Measurements from ENCODE around the gene AOAH. TPM values are rescaled to one million over a fixed set of nuclear protein-coding genes. Genes with fewer than 3 reads are reported as not detected.

Gene AOAH
- total and polyA plus RNA-seq, 2 of the 4 experiments (the other 2 are of a cell fraction) = not detected

DNA sequence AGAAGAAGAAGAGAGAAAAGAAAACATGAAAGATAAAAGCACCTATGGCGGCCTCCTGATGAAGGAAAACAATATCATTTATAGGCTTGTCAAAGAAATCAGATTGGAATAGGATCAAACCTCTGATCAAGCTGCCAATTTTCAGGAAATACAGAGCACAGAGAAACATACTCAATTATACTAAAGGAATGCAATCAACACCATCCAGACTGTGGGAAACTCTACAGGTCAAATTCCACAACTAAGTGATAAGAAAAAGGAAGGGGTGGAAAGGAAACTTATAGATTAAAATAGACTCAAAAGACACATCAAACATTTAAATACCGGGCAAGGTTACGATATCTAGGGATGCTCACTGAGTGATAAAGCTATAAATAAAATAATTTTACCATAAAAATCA is 39.3 kb downstream of the AOAH start:
- dilution Hi-C loops (cut with HindIII; ENCODE audit: low sequenced_read_pairs, unreplicated experiment) (no loop called here), intact Hi-C loops (cut with micrococcal nuclease) (loop anchor here (5.0 kb wide), 1 partner anchor 177 kb away; no protein-coding TSS in a partner anchor)
- no peak overlapping the region for H3K27ac ChIP-seq (ENCODE audit: insufficient read depth, low read length)

More for the DNA sequence above, 39.3 kb downstream of the AOAH start:
- no peak overlapping the region for H3K14ac ChIP-seq (replicated peaks; ENCODE audit: low read depth, low read length)
- H4K5ac ChIP-seq (ENCODE audit: low read depth, low read length) = no peak overlapping the region
- no peak overlapping the region for H4K91ac ChIP-seq (ENCODE audit: insufficient read depth, low read depth, low read length)
- H2BK120ac ChIP-seq (ENCODE audit: low read depth, low read length) = no peak overlapping the region
- ATAC-seq (ENCODE audit: low read depth) (no peak), DNase-seq (no peak)
- H2BK20ac ChIP-seq (ENCODE audit: low read depth, low read length) = no peak overlapping the region
- no peak overlapping the region for H3K18ac ChIP-seq (ENCODE audit: low read depth, low read length)
- no peak overlapping the region for H4K8ac ChIP-seq (ENCODE audit: low read depth in 2 of 2, low read length in 2 of 2)
- no peak overlapping the region for H3K56ac ChIP-seq (ENCODE audit: extremely low read depth, insufficient read depth, low read length)
- no peaks in the 10 kb centered on the region for H3K9me1 ChIP-seq (ENCODE audit: insufficient read depth, low read length)
- WGBS, 2 experiments (ENCODE audit: extremely low coverage in 2 of 2, insufficient read length in 1 of 2) = no CpG with 5 or more reads among the region's 3 CpGs
- H3K9me3 ChIP-seq (ENCODE audit: control insufficient read depth, insufficient read depth, low read length) = no peaks in the 10 kb centered on the region
- in situ Hi-C loops (cut with MboI; ENCODE audit: low sequenced_read_pairs) = loop anchor here (25.0 kb wide), 1 partner anchor 502 kb away; no protein-coding TSS in a partner anchor
- H3K79me1 ChIP-seq (ENCODE audit: low read depth in 1 of 2, low read length in 2 of 2) = no peaks in the 10 kb centered on the region
- H2AK5ac ChIP-seq (ENCODE audit: low read depth, low read length) = no peak overlapping the region
- H2AFZ ChIP-seq (replicated peaks; ENCODE audit: low read length, poor library complexity) = no peak overlapping the region
- no peak overlapping the region for H2BK5ac ChIP-seq (ENCODE audit: low read depth, low read length, poor library complexity, severe bottlenecking)
- H3K9ac ChIP-seq (ENCODE audit: low read depth, low read length) = no peak overlapping the region
- H3K36me3 ChIP-seq (ENCODE audit: control insufficient read depth, insufficient read depth, low read length) = no peaks in the 10 kb centered on the region
- no peak overlapping the region for H2AK9ac ChIP-seq (replicated peaks; ENCODE audit: low read depth, low read length, poor library complexity)
- H3K4me3 ChIP-seq (ENCODE audit: insufficient read depth, low read depth, low read length) = no peak overlapping the region
- no TSS peak for BruUV-seq (replicated peaks)
- H3K27me3 ChIP-seq (ENCODE audit: control insufficient read depth, insufficient read depth, low read length) = no peaks in the 10 kb centered on the region; the same call in 1 of the 2 replicates
- no peaks in the 10 kb centered on the region for H4K20me1 ChIP-seq (ENCODE audit: insufficient read depth, low read length)
- no peak overlapping the region for H3K23ac ChIP-seq (ENCODE audit: low read depth, low read length)
- ChIA-PET POLR2A (ENCODE audit: unreplicated experiment) (interaction anchor here (0.7 kb wide), 1 partner anchor 24 kb away, joined by 3 read pairs; no protein-coding TSS in a partner anchor), CTCF (interaction anchor here (1.0 kb wide), 1 partner anchor 197 kb away, joined by 3 read pairs; no protein-coding TSS in a partner anchor)
- TF ChIP-seq, protein P1, sequence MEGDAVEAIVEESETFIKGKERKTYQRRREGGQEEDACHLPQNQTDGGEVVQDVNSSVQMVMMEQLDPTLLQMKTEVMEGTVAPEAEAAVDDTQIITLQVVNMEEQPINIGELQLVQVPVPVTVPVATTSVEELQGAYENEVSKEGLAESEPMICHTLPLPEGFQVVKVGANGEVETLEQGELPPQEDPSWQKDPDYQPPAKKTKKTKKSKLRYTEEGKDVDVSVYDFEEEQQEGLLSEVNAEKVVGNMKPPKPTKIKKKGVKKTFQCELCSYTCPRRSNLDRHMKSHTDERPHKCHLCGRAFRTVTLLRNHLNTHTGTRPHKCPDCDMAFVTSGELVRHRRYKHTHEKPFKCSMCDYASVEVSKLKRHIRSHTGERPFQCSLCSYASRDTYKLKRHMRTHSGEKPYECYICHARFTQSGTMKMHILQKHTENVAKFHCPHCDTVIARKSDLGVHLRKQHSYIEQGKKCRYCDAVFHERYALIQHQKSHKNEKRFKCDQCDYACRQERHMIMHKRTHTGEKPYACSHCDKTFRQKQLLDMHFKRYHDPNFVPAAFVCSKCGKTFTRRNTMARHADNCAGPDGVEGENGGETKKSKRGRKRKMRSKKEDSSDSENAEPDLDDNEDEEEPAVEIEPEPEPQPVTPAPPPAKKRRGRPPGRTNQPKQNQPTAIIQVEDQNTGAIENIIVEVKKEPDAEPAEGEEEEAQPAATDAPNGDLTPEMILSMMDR (conservative IDR thresholded peaks at IDR 0.05; ENCODE audit: low read depth, low read length) = no peak
- no peak for TF ChIP-seq CHD1 (IDR thresholded peaks at IDR 0.05; ENCODE audit: low read depth, low read length)
- no peak for TF ChIP-seq CEBPB (IDR thresholded peaks at IDR 0.05; ENCODE audit: low read depth, low read length)
- no peak for TF ChIP-seq FOS (IDR thresholded peaks at IDR 0.05; ENCODE audit: low read depth, low read length)
- TF ChIP-seq MXI1 (IDR thresholded peaks at IDR 0.05; ENCODE audit: borderline replicate concordance, low read depth, low read length) = no peak
- TF ChIP-seq POLR2A (IDR thresholded peaks at IDR 0.05; ENCODE audit: low read depth, low read length) = no peak
- no peak for TF ChIP-seq RAD21 (IDR thresholded peaks at IDR 0.05; ENCODE audit: low read length)
- no peak for TF ChIP-seq MAZ (IDR thresholded peaks at IDR 0.05; ENCODE audit: borderline replicate concordance, low read depth, low read length)
- no peak for TF ChIP-seq MAFK (IDR thresholded peaks at IDR 0.05; ENCODE audit: low read depth, low read length)
- TF ChIP-seq RFX5 (IDR thresholded peaks at IDR 0.05; ENCODE audit: low read depth, low read length) = no peak
- no peak for TF ChIP-seq NFE2L2 (IDR thresholded peaks at IDR 0.05; ENCODE audit: low read depth, low read length)
- TF ChIP-seq ELK1 (IDR thresholded peaks at IDR 0.05; ENCODE audit: borderline replicate concordance, low read depth, low read length) = no peak
- TF ChIP-seq SMC3 (IDR thresholded peaks at IDR 0.05; ENCODE audit: low read depth, low read length) = no peak
- H3K4me2 ChIP-seq (ENCODE audit: low read depth, low read length) = no peak overlapping the region
- H2BK15ac ChIP-seq (ENCODE audit: low read depth, low read length) = no peak overlapping the region
- no peak overlapping the region for H3K4ac ChIP-seq (ENCODE audit: low read depth, low read length)
- no peaks in the 10 kb centered on the region for H3K4me1 ChIP-seq (ENCODE audit: control insufficient read depth, insufficient read depth, low read length)

All from IMR-90 (cell line).